AG10803 (cell line): ENCODE data around the gene APOL1.

Experiments used
- DNase-seq: peaks from one replicate; pipeline ENCODE4 v3.0.0; 2010; ENCODE audit warnings: low read depth
- H3K4me3 ChIP-seq: 2 replicates; pipeline ENCODE4 v1.5.1; 2011; ENCODE audit warnings: mild to moderate bottlenecking, low read length, control low read depth
- TF ChIP-seq, protein P1 (sequence below): conservative IDR thresholded peaks from 2 replicates; pipeline ENCODE4 v1.5.1; 2011; ENCODE audit warnings: mild to moderate bottlenecking, low read length, control low read depth, inconsistent platforms

APOL1 gene

DNA sequence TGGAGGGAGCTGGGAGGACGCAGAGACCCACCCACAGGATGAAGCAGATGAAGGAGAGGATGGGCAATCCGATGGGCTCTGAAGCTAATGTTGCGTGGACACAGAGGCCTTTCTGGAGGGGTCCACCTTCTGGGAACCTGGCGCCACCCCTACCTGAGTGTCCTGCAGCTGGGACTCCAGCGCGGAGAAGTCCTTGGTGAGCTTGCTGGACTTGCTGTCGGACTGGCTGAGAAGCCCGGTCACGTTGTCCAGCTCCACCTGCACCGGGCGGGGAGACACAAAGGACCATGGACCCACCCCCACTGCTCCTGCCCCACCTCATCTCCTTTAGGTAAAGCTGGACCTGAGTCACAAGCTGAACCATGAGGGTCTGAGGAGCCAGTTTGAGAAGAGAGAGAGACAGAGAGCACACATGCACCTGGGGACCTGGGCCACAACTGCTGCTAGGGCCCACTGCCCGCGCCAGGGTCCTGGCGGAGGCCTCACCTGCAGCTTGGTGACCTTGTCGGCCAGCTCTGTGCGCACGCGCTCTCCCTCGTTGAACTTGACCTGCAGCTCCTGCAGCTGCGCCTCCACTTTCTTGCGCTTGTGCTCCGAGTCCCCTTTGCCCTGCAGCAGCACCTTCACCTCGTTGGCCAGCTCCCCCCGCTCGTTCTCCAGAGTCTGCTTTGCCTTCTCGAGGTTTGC, 40.8 kb downstream of the APOL1 start:
- no peak for DNase-seq
- TF ChIP-seq, protein P1, sequence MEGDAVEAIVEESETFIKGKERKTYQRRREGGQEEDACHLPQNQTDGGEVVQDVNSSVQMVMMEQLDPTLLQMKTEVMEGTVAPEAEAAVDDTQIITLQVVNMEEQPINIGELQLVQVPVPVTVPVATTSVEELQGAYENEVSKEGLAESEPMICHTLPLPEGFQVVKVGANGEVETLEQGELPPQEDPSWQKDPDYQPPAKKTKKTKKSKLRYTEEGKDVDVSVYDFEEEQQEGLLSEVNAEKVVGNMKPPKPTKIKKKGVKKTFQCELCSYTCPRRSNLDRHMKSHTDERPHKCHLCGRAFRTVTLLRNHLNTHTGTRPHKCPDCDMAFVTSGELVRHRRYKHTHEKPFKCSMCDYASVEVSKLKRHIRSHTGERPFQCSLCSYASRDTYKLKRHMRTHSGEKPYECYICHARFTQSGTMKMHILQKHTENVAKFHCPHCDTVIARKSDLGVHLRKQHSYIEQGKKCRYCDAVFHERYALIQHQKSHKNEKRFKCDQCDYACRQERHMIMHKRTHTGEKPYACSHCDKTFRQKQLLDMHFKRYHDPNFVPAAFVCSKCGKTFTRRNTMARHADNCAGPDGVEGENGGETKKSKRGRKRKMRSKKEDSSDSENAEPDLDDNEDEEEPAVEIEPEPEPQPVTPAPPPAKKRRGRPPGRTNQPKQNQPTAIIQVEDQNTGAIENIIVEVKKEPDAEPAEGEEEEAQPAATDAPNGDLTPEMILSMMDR, result no peak
- H3K4me3 ChIP-seq, result no peak overlapping the region

DNA sequence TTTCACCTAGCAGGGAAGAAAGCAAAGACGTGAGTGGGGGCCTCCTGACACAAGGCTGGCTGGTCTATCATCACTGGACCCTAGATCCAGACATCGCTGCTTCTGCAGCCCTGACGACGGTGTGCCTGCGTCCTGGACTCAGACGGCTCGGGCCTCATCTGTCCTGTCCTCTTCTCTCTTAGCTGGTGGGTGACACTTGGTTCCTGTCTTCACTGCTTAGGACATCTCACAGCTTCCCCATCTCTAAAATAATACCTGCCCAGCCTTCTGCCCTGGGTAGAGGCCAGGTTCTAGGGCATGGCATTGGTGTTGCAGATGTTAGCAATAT, 41.3 kb downstream of the APOL1 start:
- TF ChIP-seq, protein P1, result no peak
- no peak overlapping the region for H3K4me3 ChIP-seq
- no peak for DNase-seq

DNA sequence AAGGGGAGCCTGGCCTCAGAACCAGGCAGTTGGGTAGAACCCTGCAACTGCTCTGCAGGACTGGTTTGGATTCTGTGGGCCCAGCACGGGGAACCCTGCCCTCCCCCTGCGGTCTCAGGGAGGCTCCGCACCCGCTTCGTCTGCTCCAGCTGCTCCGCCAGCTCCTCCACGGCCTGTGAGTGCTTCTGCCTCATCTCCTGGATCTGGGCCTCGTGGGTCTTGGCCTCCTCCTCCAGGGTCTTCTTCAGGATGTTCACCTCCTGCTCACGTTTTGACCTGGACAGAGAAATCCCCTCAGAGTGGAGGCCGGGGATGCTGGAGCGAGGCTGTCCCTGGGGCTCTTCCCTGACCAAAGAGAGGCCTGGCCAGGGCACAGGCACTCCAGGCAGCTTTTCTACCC, 41.9 kb downstream of the APOL1 start:
- no peak for DNase-seq
- TF ChIP-seq, protein P1, result no peak
- H3K4me3 ChIP-seq, result no peak overlapping the region

DNA sequence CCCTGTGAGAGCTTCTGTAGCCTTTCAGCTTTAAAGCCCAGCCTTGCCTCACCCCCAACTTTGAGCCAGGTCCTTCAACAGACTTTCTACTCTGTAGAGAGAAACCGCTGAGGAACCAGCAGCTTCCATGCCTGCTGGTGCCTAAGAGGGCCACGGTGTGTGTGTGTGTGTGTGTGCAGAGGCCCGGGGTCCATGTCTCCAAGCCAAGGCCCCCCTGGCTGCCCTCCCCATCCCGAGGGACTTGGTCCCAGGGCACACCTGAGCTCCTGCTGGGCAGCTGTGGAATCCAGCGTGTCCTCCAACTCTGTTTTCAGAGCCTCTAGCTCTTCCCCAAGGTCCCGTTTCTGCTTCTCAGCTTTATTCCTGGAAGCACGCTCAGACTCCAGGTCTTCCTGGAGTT, 42.3 kb downstream of the APOL1 start:
- TF ChIP-seq, protein P1, result no peak
- H3K4me3 ChIP-seq, result no peak overlapping the region
- DNase-seq, result no peak

DNA sequence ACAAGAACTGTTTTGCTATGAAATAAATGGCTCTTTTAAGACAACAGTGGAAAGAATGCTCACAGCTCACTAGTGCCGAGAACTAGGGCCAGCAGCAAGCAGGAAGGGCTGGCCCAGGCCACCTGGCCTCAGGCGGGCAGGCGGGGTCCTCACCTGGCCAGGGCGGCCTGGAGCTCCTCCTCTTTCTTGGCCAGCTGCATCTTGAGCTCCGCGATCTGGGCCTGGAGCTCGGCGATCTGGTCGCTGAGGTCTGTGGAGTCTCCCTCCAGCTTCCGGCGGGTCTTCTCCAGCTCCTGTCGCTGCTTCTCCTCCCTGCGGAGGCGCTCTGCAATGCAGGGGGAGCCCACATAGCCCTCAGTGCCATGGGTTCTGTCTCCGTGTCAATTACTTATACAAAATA, 43.8 kb downstream of the APOL1 start:
- DNase-seq, result no peak
- H3K4me3 ChIP-seq, result no peak overlapping the region
- TF ChIP-seq, protein P1, result no peak

DNA sequence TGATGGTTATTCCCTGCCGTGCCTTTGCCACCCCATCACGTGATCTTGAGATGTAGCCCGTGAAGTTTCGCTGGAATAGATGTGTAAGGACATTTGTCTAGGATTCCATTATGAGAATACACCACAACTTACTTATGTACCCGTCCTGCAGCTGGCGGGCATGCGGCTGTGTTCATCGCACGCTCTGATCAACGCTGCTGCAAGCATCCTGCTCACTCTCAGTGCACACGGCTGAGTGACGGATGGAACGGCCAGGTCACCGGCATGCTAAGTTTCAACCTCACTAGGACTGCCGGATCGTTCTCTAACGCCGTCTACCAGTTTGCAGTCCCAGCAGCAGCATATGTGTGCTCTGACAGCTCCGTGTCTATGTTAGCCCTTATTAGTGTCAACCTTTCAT, 44.6 kb downstream of the APOL1 start:
- no peak for DNase-seq
- TF ChIP-seq, protein P1, result no peak
- H3K4me3 ChIP-seq, result no peak overlapping the region

DNA sequence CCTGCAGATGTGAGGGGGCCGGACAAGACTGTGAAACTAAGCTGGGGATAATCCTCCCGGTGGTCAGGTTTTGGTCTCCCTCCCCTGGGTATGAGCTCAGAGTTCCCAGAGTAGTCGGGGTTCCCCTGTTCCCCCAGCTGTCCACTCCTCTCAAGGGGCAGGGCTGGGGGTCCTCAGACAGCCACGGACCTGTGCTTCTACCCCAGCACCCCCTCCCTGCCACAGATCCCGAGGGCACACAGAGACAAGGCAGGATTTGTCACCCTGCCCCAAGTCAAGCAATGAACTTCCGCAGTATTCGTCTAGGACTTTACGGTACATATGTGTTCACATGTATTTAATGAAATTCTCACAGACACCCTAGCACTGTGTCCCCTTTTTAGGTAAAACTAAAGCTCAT, 45.2 kb downstream of the APOL1 start:
- no peak overlapping the region for H3K4me3 ChIP-seq
- TF ChIP-seq, protein P1, result no peak
- DNase-seq, result no peak
